Panc1 (cell line): ENCODE measurements around the gene SUV39H1. TPM values are rescaled to one million over a fixed set of nuclear protein-coding genes. Genes with fewer than 3 reads are reported as not detected.

Source experiments
- ATAC-seq: fragments of 200-7000 bp; cut with Tn5 transposase; 2 replicates; pipeline ENCODE4 v1.9.1; 2020; ENCODE audit warnings: mild to moderate bottlenecking, moderate library complexity
- BruUV-seq: library from RNA; stranded (reverse); fragments of 400-500 nt; replicated peaks from 2 replicates; lab custom pipeline; 2021; lab: Mats Ljungman, UMichigan
- CTCF ChIA-PET: fragments of 300-600 bp; sonication (Branson Sonifier 250); formaldehyde crosslinking; loops from one replicate; lab custom pipeline; 2022; ENCODE audit warnings: antibody characterized with exemption; lab: Charles Lee
- POLR2A ChIA-PET: fragments of 300-600 bp; sonication (Branson Sonifier 250); formaldehyde crosslinking; loops from one replicate; lab custom pipeline; 2022; ENCODE audit warnings: antibody characterized with exemption; lab: Charles Lee
- DNase-seq: peaks from one replicate; pipeline ENCODE4 v3.0.0-alpha.2; 2010; ENCODE audit warnings: low read depth, low spot score
- H3K27ac ChIP-seq: 2 replicates; pipeline ENCODE4 v1.5.1; 2011; ENCODE audit warnings: mild to moderate bottlenecking, low read length, inconsistent platforms
- H3K27me3 ChIP-seq: fragments of 200-500 bp; sonication (Bioruptor generic); 2 replicates; pipeline ENCODE4 v1.6.0; 2014; ENCODE audit warnings: low read length, inconsistent platforms; ENCODE audit not compliant: control insufficient read depth, insufficient read depth
- H3K36me3 ChIP-seq: fragments of 200-500 bp; sonication (Bioruptor generic); 2 replicates; pipeline ENCODE4 v1.5.1; 2014; ENCODE audit warnings: inconsistent platforms, mild to moderate bottlenecking, low read length, moderate library complexity; ENCODE audit not compliant: control insufficient read depth, insufficient read depth
- H3K4me1 ChIP-seq: 2 replicates; pipeline ENCODE4 v1.5.1; 2011; ENCODE audit warnings: inconsistent platforms, mild to moderate bottlenecking, low read length, moderate library complexity; ENCODE audit not compliant: control insufficient read depth, insufficient read depth
- H3K4me3 ChIP-seq, 2 experiments: 2 replicates each; pipeline ENCODE4 v1.5.1; 2011 to 2012; ENCODE audit warnings: low read depth in 2 of 2, low read length in 2 of 2, mild to moderate bottlenecking in 2 of 2, inconsistent platforms in 1 of 2, moderate library complexity in 1 of 2
- H3K9me3 ChIP-seq: fragments of 200-500 bp; sonication (Bioruptor generic); 2 replicates; pipeline ENCODE4 v1.5.1; 2014; ENCODE audit warnings: low read depth, mild to moderate bottlenecking, inconsistent platforms, low read length, moderate library complexity; ENCODE audit not compliant: control insufficient read depth, insufficient read depth
- CTCF ChIP-seq: fragments of 450-650 bp; IDR thresholded peaks from 2 replicates; pipeline ENCODE4 v1.5.1; 2017; ENCODE audit warnings: mild to moderate bottlenecking
- POLR2AphosphoS5 ChIP-seq: IDR thresholded peaks from 2 replicates; pipeline ENCODE4 v1.6.1; 2012; ENCODE audit warnings: mild to moderate bottlenecking, low read depth, low read length, moderate library complexity
- REST ChIP-seq, 2 experiments: IDR thresholded peaks; 2 replicates each; pipeline ENCODE4 v1.6.1; 2011 to 2012; ENCODE audit warnings: low read depth in 2 of 2, control low read depth in 1 of 2, low read length in 1 of 2, mild to moderate bottlenecking in 1 of 2, moderate library complexity in 1 of 2; ENCODE audit not compliant: insufficient read depth in 1 of 2
- SIN3A ChIP-seq: IDR thresholded peaks from 2 replicates; pipeline ENCODE4 v1.6.1; 2012; ENCODE audit warnings: low read depth, mild to moderate bottlenecking, low read length, moderate library complexity, borderline replicate concordance; ENCODE audit not compliant: insufficient read depth
- TCF7L2 ChIP-seq: IDR thresholded peaks from 2 replicates; pipeline ENCODE4 v1.6.1; 2011; ENCODE audit warnings: mild to moderate bottlenecking, low read depth, low read length, inconsistent platforms
- in situ Hi-C: cut with HindIII; loops from 2 replicates; pipeline ENCODE4 v1.10.0; 2016; ENCODE audit warnings: low sequenced_read_pairs, low pct_unique_long_range_greater_than_20kb
- intact Hi-C: fragments of 100-400 bp; cut with micrococcal nuclease; formaldehyde crosslinking; loops from one replicate; pipeline ENCODE4 v1.10.0; 2022; ENCODE audit not compliant: unreplicated experiment
- total RNA-seq: library from RNA; stranded (reverse); gene quantifications from one replicate; pipeline ENCODE4 v1.2.1, GENCODE V29; 2021; ENCODE audit not compliant: unreplicated experiment

SUV39H1 gene
- total RNA-seq, 1 experiment from 2014 or later = 25.6 TPM

GRCh38 chrX:48726596-48726995 is 30.1 kb downstream of the SUV39H1 start:
- H3K36me3 ChIP-seq = no peaks in the 10 kb centered on the region
- CTCF ChIA-PET = no interaction called here
- BruUV-seq = no TSS peak
- no peak overlapping the region for H3K4me3 ChIP-seq
- POLR2A ChIA-PET = no interaction called here
- H3K9me3 ChIP-seq = no peaks in the 10 kb centered on the region
- TF ChIP-seq SIN3A (no peak), REST (IDR thresholded peaks at IDR 0.05; ENCODE audit: insufficient read depth in 1 of 2, low read depth in 2 of 2, low read length in 1 of 2) (no peak), TCF7L2 (no peak), POLR2AphosphoS5 (no peak), CTCF (no peak)
- ATAC-seq (no peak), DNase-seq (no peak)
- H3K27ac ChIP-seq = no peak overlapping the region
- intact Hi-C loops (no loop called here), in situ Hi-C loops (no loop called here)
- no peaks in the 10 kb centered on the region for H3K27me3 ChIP-seq
- H3K4me1 ChIP-seq = no peaks in the 10 kb centered on the region

- Histone ChIP-seq H3K27me3 (no peaks in the 10 kb centered on the region), H3K4me3 (no peak overlapping the region), H3K27ac (no peak overlapping the region), H3K36me3 (no peaks in the 10 kb centered on the region), H3K4me1 (no peaks in the 10 kb centered on the region), H3K9me3 (no peaks in the 10 kb centered on the region)
- intact Hi-C loops = no loop called here
- CTCF ChIA-PET = no interaction called here
- ATAC-seq = no peak
- TF ChIP-seq CTCF (no peak), TCF7L2 (no peak), SIN3A (no peak), POLR2AphosphoS5 (no peak), REST (IDR thresholded peaks at IDR 0.05; ENCODE audit: insufficient read depth in 1 of 2, low read depth in 2 of 2, low read length in 1 of 2) (no peak)
- DNase-seq = no peak
- BruUV-seq = no TSS peak
- in situ Hi-C loops = no loop called here
- POLR2A ChIA-PET = no interaction called here
Measured at GRCh38 chrX:48728653-48729052, 32.1 kb downstream of the SUV39H1 start.
